Superior temporal gyrus (tissue), 1 donor: Measurements from ENCODE around the gene ZFYVE9.
"Not testable (repeated sequence)": the region's sequence is repeated elsewhere in the genome, so short reads cannot be mapped to it uniquely, and the experiment has no call there.

ENCODE experiments used
- DNase-seq: peaks from one replicate; pipeline ENCODE4 v3.0.0-alpha.2; 2016; ENCODE audit errors: extremely low spot score

Gene ZFYVE9

GRCh38 chr1:52150946-52151345, 9.1 kb downstream of the ZFYVE9 start:
- DNase-seq: no peak

GRCh38 chr1:52152572-52152971, 10.7 kb downstream of the ZFYVE9 start:
- DNase-seq: no peak

- no peak for DNase-seq
Observed at GRCh38 chr1:52153010-52153409, 11.1 kb downstream of the ZFYVE9 start.

GRCh38 chr1:52153898-52154297, 12.0 kb downstream of the ZFYVE9 start:
- no peak for DNase-seq

- DNase-seq: no peak
Observed at GRCh38 chr1:52156460-52156859, 14.6 kb downstream of the ZFYVE9 start.

GRCh38 chr1:52157582-52157981, 15.7 kb downstream of the ZFYVE9 start:
- no peak for DNase-seq

GRCh38 chr1:52158218-52158617, 16.3 kb downstream of the ZFYVE9 start:
- DNase-seq: no peak

- no peak for DNase-seq
Observed at GRCh38 chr1:52159033-52159789, 17.3 kb downstream of the ZFYVE9 start.

- no peak for DNase-seq
Observed at GRCh38 chr1:52162947-52163346, 21.1 kb downstream of the ZFYVE9 start.

- no peak for DNase-seq
Observed at GRCh38 chr1:52164604-52165003, 22.7 kb downstream of the ZFYVE9 start.

- no peak for DNase-seq
Observed at GRCh38 chr1:52166996-52167753, 25.3 kb downstream of the ZFYVE9 start.

GRCh38 chr1:52168373-52169080, 26.6 kb downstream of the ZFYVE9 start:
- no peak for DNase-seq

- DNase-seq: not testable (repeated sequence)
Observed at GRCh38 chr1:52171149-52171548, 29.3 kb downstream of the ZFYVE9 start.

- no peak for DNase-seq
Observed at GRCh38 chr1:52179073-52179472, 37.2 kb downstream of the ZFYVE9 start.

GRCh38 chr1:52180176-52180575, 38.3 kb downstream of the ZFYVE9 start:
- DNase-seq: no peak

GRCh38 chr1:52181759-52182158, 39.9 kb downstream of the ZFYVE9 start:
- DNase-seq: not testable (repeated sequence)

GRCh38 chr1:52182328-52182727, 40.4 kb downstream of the ZFYVE9 start:
- not testable (repeated sequence) for DNase-seq

- no peak for DNase-seq
Observed at GRCh38 chr1:52182874-52183400, 41.0 kb downstream of the ZFYVE9 start.

GRCh38 chr1:52186449-52186848, 44.6 kb downstream of the ZFYVE9 start:
- no peak for DNase-seq

- no peak for DNase-seq
Observed at GRCh38 chr1:52189898-52190480, 48.1 kb downstream of the ZFYVE9 start.

- no peak for DNase-seq
Observed at GRCh38 chr1:52190500-52191252, 48.8 kb downstream of the ZFYVE9 start.
